Thyroid gland (tissue), 4 donors: ENCODE measurements around the gene NSMCE1.

Experiments
- CTCF ChIP-seq, 6 experiments: fragments of 200-600 bp in 3 of 6; fragments of 450-650 bp in 3 of 6; sonication (generic) in 3 of 6; IDR thresholded peaks; one replicate each; pipeline ENCODE4 v1.5.1; 2016 to 2019; ENCODE audit warnings: antibody characterized with exemption in 6 of 6, mild to moderate bottlenecking in 2 of 6, inconsistent platforms in 1 of 6, moderate library complexity in 1 of 6
- POLR2A ChIP-seq, 2 donors: fragments of 450-650 bp; IDR thresholded peaks; one replicate each; pipeline ENCODE4 v1.6.1; 2017; ENCODE audit warnings: antibody characterized with exemption in 2 of 2, mild to moderate bottlenecking in 2 of 2, moderate library complexity in 1 of 2

GRCh38 chr16:27195941-27196595 is 72.5 kb downstream of the NSMCE1 start:
- no peak for TF ChIP-seq CTCF (IDR thresholded peaks at IDR 0.05)
- TF ChIP-seq POLR2A (IDR thresholded peaks at IDR 0.05) = no peak
